ENCODE measurements around the gene SORCS2. TPM values are rescaled to one million over a fixed set of nuclear protein-coding genes. Genes with fewer than 3 reads are reported as not detected.
"Not testable (repeated sequence)": the region's sequence is repeated elsewhere in the genome, so short reads cannot be mapped to it uniquely, and the experiment has no call there.

Gene SORCS2
- total RNA-seq, 5 donors from 2014 or later (not counting 1 experiment from before 2014, with no cell fraction given): 0.22 TPM; not detected in 4

DNA sequence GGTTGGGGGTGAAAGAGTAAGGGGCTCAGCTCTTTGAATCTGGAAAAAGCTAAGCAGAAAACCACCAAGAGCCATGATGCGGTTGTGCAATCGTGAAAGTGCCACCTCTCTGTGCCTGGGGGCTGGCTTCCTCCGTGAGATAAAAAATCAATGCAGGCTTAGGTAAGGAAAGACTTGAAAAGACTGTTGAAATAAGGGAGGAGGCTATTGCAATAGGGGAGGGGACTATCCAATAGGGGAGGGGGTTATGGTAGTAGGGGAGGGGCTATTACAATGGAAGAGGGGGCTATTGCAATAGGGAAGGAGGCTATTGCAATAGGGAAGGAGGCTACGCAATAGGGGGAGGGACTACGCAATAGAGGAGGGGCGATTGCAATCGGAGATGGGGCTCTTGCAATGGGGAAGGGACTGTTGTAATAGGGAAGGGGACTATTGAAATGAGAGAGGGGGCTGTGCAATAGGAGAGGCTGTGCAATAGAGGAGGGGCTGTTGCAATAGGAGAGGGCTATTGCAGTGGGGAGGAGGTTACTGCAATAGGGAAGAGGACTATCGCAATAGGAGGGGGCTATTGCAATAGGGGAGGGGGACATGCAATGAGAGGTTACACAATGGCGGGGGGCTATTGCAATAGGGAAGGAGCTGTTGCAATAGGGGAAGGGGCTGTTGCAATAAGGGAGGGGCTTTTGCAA lies 404.7 kb downstream of the SORCS2 start:
- Mint-ChIP-seq H3K36me3 (no peaks in the 10 kb centered on the region), H3K9me3 (no peaks in the 10 kb centered on the region), H3K4me3 (no peak overlapping the region), H3K27me3 (peaks cover 5 to 21% of the 10 kb centered on the region in 2 donors), H3K4me1 (no peaks in the 10 kb centered on the region), H3K27ac (no peak overlapping the region)
- H3K27ac ChIP-seq (ENCODE audit: low read length): no peak overlapping the region
- H3K36me3 ChIP-seq (ENCODE audit: control insufficient read depth in 2 of 2, extremely low read depth in 1 of 2, insufficient read depth in 1 of 2, low read length in 1 of 2): no peaks in the 10 kb centered on the region
- no peaks in the 10 kb centered on the region for H3K4me1 ChIP-seq (ENCODE audit: control insufficient read depth in 1 of 2, extremely low read depth in 1 of 2, insufficient read depth in 2 of 2, low read length in 2 of 2)
- peaks cover 0 to 33% of the 10 kb centered on the region in 2 experiments for H3K27me3 ChIP-seq (replicated peaks in 1 of 2; ENCODE audit: control insufficient read depth in 2 of 2, extremely low read depth in 1 of 2, insufficient read depth in 2 of 2, low read length in 1 of 2)
- 77% methylated on average over 9 of the region's 9 CpGs for WGBS (ENCODE audit: insufficient coverage)
- H3K9me3 ChIP-seq: no peaks in the 10 kb centered on the region
- no peak overlapping the region for H3K4me3 ChIP-seq (ENCODE audit: control insufficient read depth in 1 of 2, extremely low read depth in 1 of 2, low read length in 1 of 2)
- POLR2A ChIA-PET: interaction anchor here (0.6 to 0.7 kb wide), 3 partner anchors 34 to 273 kb away, joined by 3 to 7 read pairs (median 4); no protein-coding TSS in a partner anchor
- no peak for DNase-seq
- no peak for ATAC-seq (replicated peaks in 1 of 4)
- CTCF ChIA-PET: no interaction called here

DNA sequence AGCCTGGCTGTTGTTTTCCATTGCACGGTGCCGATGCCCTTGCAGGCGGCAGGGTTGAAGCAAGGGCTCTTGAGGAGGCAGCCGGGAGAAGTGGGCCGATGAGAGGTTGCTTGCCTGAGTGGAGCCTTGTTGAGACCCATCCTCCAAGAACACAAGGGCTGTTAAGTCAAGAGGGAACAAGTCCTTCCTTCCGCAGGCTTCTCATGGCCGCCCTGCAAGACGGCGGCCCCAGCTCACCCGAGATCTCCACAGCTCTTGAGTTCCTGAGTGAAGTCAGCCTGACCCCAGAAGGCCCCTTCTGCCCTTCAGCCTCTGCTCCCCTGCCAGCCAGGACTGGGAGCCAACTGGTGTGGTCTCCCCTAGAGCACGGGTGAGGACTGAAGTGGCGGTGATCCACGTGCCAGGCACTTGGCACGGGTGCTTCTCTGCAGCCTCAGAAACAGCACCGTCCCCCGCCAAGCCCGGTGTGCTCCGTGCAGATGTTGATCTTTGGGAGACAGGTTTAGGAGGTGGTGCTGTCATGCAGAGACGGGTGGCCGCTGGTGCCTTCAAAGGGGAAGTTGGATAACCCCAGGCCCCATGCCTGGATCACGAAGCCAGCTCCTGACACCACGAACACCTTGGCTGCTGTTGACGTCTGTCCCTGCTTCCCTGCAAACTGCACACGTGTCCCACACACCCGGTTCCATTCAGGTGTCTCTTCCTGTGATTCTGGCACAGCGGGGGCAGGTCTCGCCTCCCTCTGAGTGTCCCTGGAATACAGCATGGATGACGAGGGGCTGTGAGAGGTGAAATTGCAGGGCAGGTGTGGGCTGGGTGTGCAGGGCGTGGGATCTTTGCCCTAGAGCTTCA lies 406.8 kb downstream of the SORCS2 start:
- ATAC-seq (replicated peaks in 1 of 4) (peak in 1 of 4 experiments; percentile 6), DNase-seq (no peak)
- no peaks in the 10 kb centered on the region for H3K4me1 ChIP-seq (ENCODE audit: control insufficient read depth in 1 of 2, extremely low read depth in 1 of 2, insufficient read depth in 2 of 2, low read length in 2 of 2)
- H3K9me3 Mint-ChIP-seq: peaks cover 0 to 9% (median 6%) of the 10 kb centered on the region in 3 donors
- no peak overlapping the region for H3K27ac Mint-ChIP-seq
- H3K36me3 ChIP-seq (ENCODE audit: control insufficient read depth in 2 of 2, extremely low read depth in 1 of 2, insufficient read depth in 1 of 2, low read length in 1 of 2): no peaks in the 10 kb centered on the region
- WGBS (ENCODE audit: insufficient coverage): 78% methylated on average over 25 of the region's 29 CpGs
- H3K27me3 ChIP-seq (replicated peaks in 1 of 2; ENCODE audit: control insufficient read depth in 2 of 2, extremely low read depth in 1 of 2, insufficient read depth in 2 of 2, low read length in 1 of 2): peaks cover 0 to 21% of the 10 kb centered on the region in 2 experiments
- no peak overlapping the region for H3K4me3 ChIP-seq (ENCODE audit: control insufficient read depth in 1 of 2, extremely low read depth in 1 of 2, low read length in 1 of 2)
- no peak overlapping the region for H3K4me3 Mint-ChIP-seq
- no peaks in the 10 kb centered on the region for H3K4me1 Mint-ChIP-seq
- POLR2A ChIA-PET: no interaction called here
- peaks cover 5 to 19% of the 10 kb centered on the region in 2 donors for H3K27me3 Mint-ChIP-seq
- CTCF ChIA-PET: no interaction called here
- H3K9me3 ChIP-seq: no peaks in the 10 kb centered on the region
- H3K36me3 Mint-ChIP-seq: no peaks in the 10 kb centered on the region
- no peak overlapping the region for H3K27ac ChIP-seq (ENCODE audit: low read length)

DNA sequence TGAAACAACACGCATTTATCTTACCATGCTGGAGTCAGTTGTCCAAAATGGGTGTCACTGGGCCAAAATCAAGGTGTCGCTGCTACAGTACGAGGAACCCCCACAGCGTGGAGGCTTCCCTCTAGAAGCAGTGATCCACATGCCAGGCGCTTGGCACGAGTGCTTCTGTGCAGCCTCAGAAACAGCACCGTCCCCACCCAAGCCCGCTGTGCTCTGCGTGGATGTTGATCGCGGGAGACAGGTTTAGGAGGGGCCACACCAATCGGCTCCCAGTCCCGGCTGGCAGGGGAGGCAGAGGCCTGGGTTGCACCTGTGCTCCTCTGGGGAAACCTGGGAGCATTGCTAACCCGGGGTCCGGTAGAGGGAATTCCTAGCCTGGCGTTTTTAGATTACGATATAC lies 407.9 kb downstream of the SORCS2 start:
- ATAC-seq (replicated peaks in 1 of 4) (no peak), DNase-seq (no peak)
- CTCF ChIA-PET: no interaction called here
- H3K4me1 ChIP-seq (ENCODE audit: control insufficient read depth in 1 of 2, extremely low read depth in 1 of 2, insufficient read depth in 2 of 2, low read length in 2 of 2): no peaks in the 10 kb centered on the region
- H3K4me3 ChIP-seq (ENCODE audit: control insufficient read depth in 1 of 2, extremely low read depth in 1 of 2, low read length in 1 of 2): no peak overlapping the region
- no peak overlapping the region for H3K27ac ChIP-seq (ENCODE audit: low read length)
- peaks cover 0 to 14% of the 10 kb centered on the region in 2 experiments for H3K27me3 ChIP-seq (replicated peaks in 1 of 2; ENCODE audit: control insufficient read depth in 2 of 2, extremely low read depth in 1 of 2, insufficient read depth in 2 of 2, low read length in 1 of 2)
- Mint-ChIP-seq H3K36me3 (no peaks in the 10 kb centered on the region), H3K27me3 (peaks cover 4 to 13% of the 10 kb centered on the region in 2 donors), H3K4me1 (no peaks in the 10 kb centered on the region), H3K9me3 (peaks cover 0 to 9% (median 6%) of the 10 kb centered on the region in 3 donors), H3K4me3 (no peak overlapping the region), H3K27ac (no peak overlapping the region)
- H3K9me3 ChIP-seq: no peaks in the 10 kb centered on the region
- WGBS (ENCODE audit: insufficient coverage): 87% methylated on average over 12 of the region's 17 CpGs
- no peaks in the 10 kb centered on the region for H3K36me3 ChIP-seq (ENCODE audit: control insufficient read depth in 2 of 2, extremely low read depth in 1 of 2, insufficient read depth in 1 of 2, low read length in 1 of 2)
- POLR2A ChIA-PET: no interaction called here

DNA sequence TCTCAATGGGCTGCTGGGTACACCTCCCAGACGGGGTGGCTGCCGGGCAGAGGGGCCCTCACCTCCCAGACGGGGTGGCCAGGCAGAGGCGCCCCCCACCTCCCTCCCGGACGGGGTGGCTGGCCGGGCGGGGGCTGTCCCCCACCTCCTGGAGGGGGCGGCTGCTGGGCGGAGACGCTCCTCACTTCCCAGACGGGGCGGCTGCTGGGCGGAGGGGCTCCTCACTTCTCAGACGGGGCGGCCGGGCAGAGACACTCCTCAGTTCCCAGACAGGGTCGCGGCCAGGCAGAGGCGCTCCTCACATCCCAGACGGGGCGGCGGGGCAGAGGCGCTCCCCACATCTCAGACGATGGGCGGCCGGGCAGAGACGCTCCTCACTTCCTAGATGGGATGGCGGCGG lies 409.8 kb downstream of the SORCS2 start:
- POLR2A ChIA-PET, H3K36me3 Mint-ChIP-seq: not testable (repeated sequence)
- 81% methylated on average over 11 of the region's 30 CpGs for WGBS (ENCODE audit: insufficient coverage)

DNA sequence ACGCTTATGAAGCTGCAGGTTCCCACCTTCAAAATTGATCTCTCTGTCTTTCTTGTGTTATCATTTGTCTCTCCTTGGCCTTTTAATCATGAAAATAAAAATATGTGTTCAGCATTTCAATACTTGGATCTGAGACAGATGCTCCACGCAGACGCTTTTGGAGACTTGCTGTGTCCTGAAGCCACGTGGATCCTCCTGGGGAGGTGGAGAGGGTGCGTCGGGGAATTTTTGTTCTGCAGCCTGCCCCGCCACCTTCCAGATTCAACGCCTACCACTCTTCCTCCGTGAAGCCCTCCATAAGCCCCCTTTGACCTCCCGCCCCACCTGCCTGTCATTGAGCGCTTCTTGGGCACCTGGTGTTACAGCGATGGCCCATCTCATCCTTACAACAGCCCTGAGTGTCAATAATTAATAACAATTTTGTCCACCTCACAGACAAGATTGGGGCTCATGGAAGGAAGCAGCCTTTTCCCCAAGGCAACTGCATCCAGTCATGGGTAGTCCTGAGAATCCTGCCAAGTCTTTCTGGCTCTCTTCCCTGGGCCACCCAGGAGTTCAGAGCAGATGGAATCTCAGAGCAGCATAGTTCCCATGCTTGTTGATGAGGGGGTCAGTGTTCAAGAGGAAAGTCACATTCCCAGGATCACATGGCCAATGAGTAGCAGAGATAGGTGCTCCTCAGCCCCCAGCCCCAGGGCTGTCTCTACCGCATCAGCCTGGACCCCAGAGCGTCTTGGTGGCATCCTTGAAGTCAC lies 415.0 kb downstream of the SORCS2 start:
- DNase-seq (no peak), ATAC-seq (replicated peaks in 1 of 4) (no peak)
- Histone ChIP-seq H3K4me3 (ENCODE audit: control insufficient read depth in 1 of 2, extremely low read depth in 1 of 2, low read length in 1 of 2) (no peak overlapping the region), H3K27ac (ENCODE audit: low read length) (no peak overlapping the region), H3K4me1 (ENCODE audit: control insufficient read depth in 1 of 2, extremely low read depth in 1 of 2, insufficient read depth in 2 of 2, low read length in 2 of 2) (no peaks in the 10 kb centered on the region), H3K9me3 (no peaks in the 10 kb centered on the region), H3K36me3 (ENCODE audit: control insufficient read depth in 2 of 2, extremely low read depth in 1 of 2, insufficient read depth in 1 of 2, low read length in 1 of 2) (no peaks in the 10 kb centered on the region), H3K27me3 (replicated peaks in 1 of 2; ENCODE audit: control insufficient read depth in 2 of 2, extremely low read depth in 1 of 2, insufficient read depth in 2 of 2, low read length in 1 of 2) (peaks cover 0 to 15% of the 10 kb centered on the region in 2 experiments)
- Mint-ChIP-seq H3K4me1 (no peaks in the 10 kb centered on the region), H3K27ac (no peak overlapping the region), H3K9me3 (peaks cover 0 to 9% (median 6%) of the 10 kb centered on the region in 3 donors), H3K4me3 (no peak overlapping the region), H3K36me3 (no peaks in the 10 kb centered on the region), H3K27me3 (peaks cover 0 to 6% of the 10 kb centered on the region in 2 donors)
- POLR2A ChIA-PET: no interaction called here
- 88% methylated on average over 8 of the region's 14 CpGs for WGBS (ENCODE audit: insufficient coverage)
- CTCF ChIA-PET: no interaction called here

More for the DNA sequence above, 409.8 kb downstream of the SORCS2 start:
- ATAC-seq (replicated peaks in 1 of 4); DNase-seq; H3K4me1 ChIP-seq (ENCODE audit: control insufficient read depth in 1 of 2, extremely low read depth in 1 of 2, insufficient read depth in 2 of 2, low read length in 2 of 2); H3K9me3 ChIP-seq; H3K4me1 Mint-ChIP-seq; CTCF ChIA-PET; H3K4me3 ChIP-seq (ENCODE audit: control insufficient read depth in 1 of 2, extremely low read depth in 1 of 2, low read length in 1 of 2); H3K27me3 Mint-ChIP-seq; H3K4me3 Mint-ChIP-seq; H3K27ac ChIP-seq (ENCODE audit: low read length); H3K9me3 Mint-ChIP-seq; H3K27me3 ChIP-seq (replicated peaks in 1 of 2; ENCODE audit: control insufficient read depth in 2 of 2, extremely low read depth in 1 of 2, insufficient read depth in 2 of 2, low read length in 1 of 2); H3K36me3 ChIP-seq (ENCODE audit: control insufficient read depth in 2 of 2, extremely low read depth in 1 of 2, insufficient read depth in 1 of 2, low read length in 1 of 2); H3K27ac Mint-ChIP-seq: not testable (repeated sequence)

DNA sequence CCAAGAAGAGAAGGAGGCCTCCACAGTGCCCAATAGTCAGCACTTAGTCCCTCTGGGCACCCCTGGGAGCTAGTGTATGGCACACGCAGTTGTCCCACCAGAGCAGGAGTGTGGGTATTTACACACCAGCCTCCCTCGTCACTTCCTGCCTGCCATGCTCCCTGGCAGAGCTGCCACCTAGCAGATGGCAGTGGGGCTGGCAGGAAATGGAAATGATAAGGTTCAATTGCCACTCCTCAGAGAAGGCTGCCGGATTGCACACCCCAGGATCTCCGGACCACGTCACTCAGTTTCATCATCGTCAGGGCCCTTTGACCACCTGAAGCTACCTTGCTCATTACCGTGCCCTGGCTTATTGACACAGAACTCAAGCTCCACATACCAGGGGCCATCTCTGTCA lies 415.7 kb downstream of the SORCS2 start:
- ChIA-PET CTCF (no interaction called here), POLR2A (no interaction called here)
- Mint-ChIP-seq H3K27me3 (peaks cover 0 to 6% of the 10 kb centered on the region in 2 donors), H3K27ac (no peak overlapping the region), H3K4me1 (no peaks in the 10 kb centered on the region), H3K4me3 (no peak overlapping the region), H3K36me3 (no peaks in the 10 kb centered on the region), H3K9me3 (peaks cover 0 to 9% (median 6%) of the 10 kb centered on the region in 3 donors)
- Histone ChIP-seq H3K4me1 (ENCODE audit: control insufficient read depth in 1 of 2, extremely low read depth in 1 of 2, insufficient read depth in 2 of 2, low read length in 2 of 2) (no peaks in the 10 kb centered on the region), H3K27me3 (replicated peaks in 1 of 2; ENCODE audit: control insufficient read depth in 2 of 2, extremely low read depth in 1 of 2, insufficient read depth in 2 of 2, low read length in 1 of 2) (peaks cover 0 to 15% of the 10 kb centered on the region in 2 experiments), H3K27ac (ENCODE audit: low read length) (no peak overlapping the region), H3K4me3 (ENCODE audit: control insufficient read depth in 1 of 2, extremely low read depth in 1 of 2, low read length in 1 of 2) (no peak overlapping the region), H3K36me3 (ENCODE audit: control insufficient read depth in 2 of 2, extremely low read depth in 1 of 2, insufficient read depth in 1 of 2, low read length in 1 of 2) (no peaks in the 10 kb centered on the region), H3K9me3 (no peaks in the 10 kb centered on the region)
- DNase-seq: no peak
- no peak for ATAC-seq (replicated peaks in 1 of 4)
- WGBS (ENCODE audit: insufficient coverage): 53% methylated on average over 6 of the region's 7 CpGs
